GM23248 (cell line): Measurements from ENCODE around the gene NAA10. TPM values are rescaled to one million over a fixed set of nuclear protein-coding genes. Genes with fewer than 3 reads are reported as not detected.

Source experiments
- DNase-seq: peaks from one replicate; pipeline ENCODE4 v3.0.0-alpha.2; 2015
- H2AFZ ChIP-seq: fragments of 200-600 bp; sonication (generic); 2 replicates; pipeline ENCODE4 v1.6.1; 2016; ENCODE audit warnings: antibody characterized with exemption
- H3F3A ChIP-seq: fragments of 200-600 bp; sonication (generic); 2 replicates; pipeline ENCODE4 v1.6.1; 2016; ENCODE audit warnings: mild to moderate bottlenecking, antibody characterized with exemption, mixed run types; ENCODE audit not compliant: insufficient read depth
- H3K27ac ChIP-seq: fragments of 200-600 bp; sonication (generic); 2 replicates; pipeline ENCODE4 v1.5.1; 2016; ENCODE audit warnings: mild to moderate bottlenecking
- H3K27me3 ChIP-seq: fragments of 200-600 bp; sonication (generic); replicated peaks from 2 replicates; pipeline ENCODE4 v1.6.1; 2016; ENCODE audit warnings: mild to moderate bottlenecking; ENCODE audit not compliant: insufficient read depth
- H3K36me3 ChIP-seq: fragments of 200-600 bp; sonication (generic); 2 replicates; pipeline ENCODE4 v1.6.1; 2016; ENCODE audit warnings: low read depth, mild to moderate bottlenecking
- H3K4me1 ChIP-seq: fragments of 200-600 bp; sonication (generic); 2 replicates; pipeline ENCODE4 v1.6.1; 2016; ENCODE audit warnings: mild to moderate bottlenecking; ENCODE audit not compliant: insufficient read depth
- H3K4me2 ChIP-seq: fragments of 200-600 bp; sonication (generic); one replicate; pipeline ENCODE4 v1.6.1; 2016; ENCODE audit warnings: mild to moderate bottlenecking; ENCODE audit not compliant: unreplicated experiment
- H3K4me3 ChIP-seq: fragments of 200-600 bp; sonication (generic); 2 replicates; pipeline ENCODE4 v1.5.1; 2016; ENCODE audit warnings: mild to moderate bottlenecking
- H3K79me2 ChIP-seq: fragments of 200-600 bp; sonication (generic); 2 replicates; pipeline ENCODE4 v1.6.1; 2016; ENCODE audit warnings: mild to moderate bottlenecking; ENCODE audit not compliant: insufficient read depth
- H3K9ac ChIP-seq: fragments of 200-600 bp; sonication (generic); 2 replicates; pipeline ENCODE4 v1.6.1; 2016; ENCODE audit warnings: mild to moderate bottlenecking
- H3K9me2 ChIP-seq: fragments of 200-600 bp; sonication (generic); 2 replicates; pipeline ENCODE4 v1.6.1; 2016; ENCODE audit warnings: mixed run types, mild to moderate bottlenecking, moderate library complexity; ENCODE audit not compliant: insufficient read depth
- H3K9me3 ChIP-seq: fragments of 200-600 bp; sonication (generic); one replicate; pipeline ENCODE4 v1.6.1; 2017; ENCODE audit warnings: low read depth
- H4K20me1 ChIP-seq: fragments of 200-600 bp; sonication (generic); 2 replicates; pipeline ENCODE4 v1.6.0; 2016; ENCODE audit not compliant: insufficient read depth
- EZH2 ChIP-seq: fragments of 200-600 bp; sonication (generic); IDR thresholded peaks from 2 replicates; pipeline ENCODE4 v1.6.1; 2018; ENCODE audit warnings: antibody characterized with exemption, mild to moderate bottlenecking; ENCODE audit not compliant: insufficient read depth, poor library complexity, severe bottlenecking
- EZH2phosphoT487 ChIP-seq: fragments of 200-600 bp; sonication (generic); IDR thresholded peaks from 2 replicates; pipeline ENCODE4 v1.6.1; 2018; ENCODE audit warnings: antibody characterized with exemption, moderate library complexity, mild to moderate bottlenecking, low read depth; ENCODE audit not compliant: insufficient read depth
- WGBS, 2 experiments: methylation state at CpG; one replicate each; pipeline ENCODE4 v1.1.6; 2015 to 2017; ENCODE audit warnings: low lambda C conversion rate in 2 of 2, low coverage in 1 of 2; ENCODE audit errors: missing lambda C conversion rate in 2 of 2; 5-methylcytosine and 5-hydroxymethylcytosine counted together
- in situ Hi-C: fragments of 300-500 bp; cut with MboI; formaldehyde crosslinking; loops from 2 replicates; pipeline ENCODE4 v1.15.0; 2020
- polyA plus RNA-seq: library from polyadenylated mRNA; unstranded; fragments of >200 nt; fragmentation: Nextera tagmentation; extraction: Ambion mirVana; gene quantifications from 2 replicates; pipeline ENCODE4 v1.2.1, GENCODE V29; 2016
- total RNA-seq: library from RNA; depleted of rRNA; stranded (reverse); fragments of >200 nt; shearing (Covaris generic); gene quantifications from 2 replicates; pipeline ENCODE4 v1.2.3, GENCODE V29; 2014

Gene NAA10
- total and polyA plus RNA-seq, 2 experiments from 2014 or later, result 154 to 166 TPM

DNA sequence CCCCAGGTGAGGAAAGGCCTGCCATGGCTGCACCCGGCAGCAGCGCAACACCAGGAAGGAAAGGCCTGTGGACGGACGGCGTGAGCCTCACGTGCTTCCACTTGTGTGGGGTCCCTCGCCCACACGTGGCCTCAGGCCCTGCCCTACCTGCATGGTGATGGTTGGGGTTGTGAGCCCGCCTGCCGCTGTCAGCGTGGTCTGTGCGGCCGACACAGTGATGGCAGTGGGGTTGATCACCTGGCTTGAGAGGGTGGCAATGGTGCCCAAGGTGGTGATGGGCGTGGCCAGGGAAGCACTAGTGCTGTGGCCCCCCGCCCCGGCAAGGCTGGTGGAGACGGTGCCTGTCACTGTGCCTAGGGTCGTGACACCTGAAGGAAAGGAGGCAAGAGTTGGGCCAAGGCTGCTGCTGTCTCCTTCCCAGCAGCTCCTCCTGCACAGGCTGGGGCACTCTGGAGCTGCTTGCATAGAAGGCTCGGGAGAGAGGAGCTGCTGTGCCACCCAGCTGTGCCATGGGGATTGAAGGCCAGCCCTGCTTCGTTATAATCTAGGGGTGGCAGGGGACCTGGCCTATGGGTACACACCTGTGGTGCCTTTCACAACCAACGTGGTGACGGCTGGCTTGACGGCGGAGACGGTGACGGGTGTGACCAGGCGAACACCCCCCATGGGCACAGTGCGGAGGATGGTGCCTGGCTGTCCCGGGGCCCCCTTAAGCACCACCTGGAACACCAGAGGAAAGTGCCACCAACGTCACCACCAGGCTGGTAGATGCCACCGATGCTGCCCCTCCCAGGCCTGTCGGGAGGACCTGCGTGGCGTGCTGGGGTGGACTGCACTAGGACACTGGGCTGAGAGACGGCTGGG is 21.4 kb upstream of the NAA10 start:
- Histone ChIP-seq H3K4me2 (no peak overlapping the region), H2AFZ (no peak overlapping the region), H3K9me2 (no peaks in the 10 kb centered on the region), H3K9me3 (no peaks in the 10 kb centered on the region), H3K4me1 (no peaks in the 10 kb centered on the region), H3K4me3 (no peak overlapping the region), H3K27ac (no peak overlapping the region), H3K79me2 (no peaks in the 10 kb centered on the region), H3K9ac (no peak overlapping the region), H3K36me3 (no peaks in the 10 kb centered on the region; the same call in 1 of the 2 replicates), H3F3A (no peaks in the 10 kb centered on the region), H3K27me3 (no peaks in the 10 kb centered on the region), H4K20me1 (no peaks in the 10 kb centered on the region)
- DNase-seq, result no peak
- in situ Hi-C loops, result no loop called here
- 86 to 92% methylated on average over 13 to 19 of the region's 35 CpGs for WGBS, 2 experiments
- no peak for TF ChIP-seq EZH2phosphoT487
- no peak for TF ChIP-seq EZH2

DNA sequence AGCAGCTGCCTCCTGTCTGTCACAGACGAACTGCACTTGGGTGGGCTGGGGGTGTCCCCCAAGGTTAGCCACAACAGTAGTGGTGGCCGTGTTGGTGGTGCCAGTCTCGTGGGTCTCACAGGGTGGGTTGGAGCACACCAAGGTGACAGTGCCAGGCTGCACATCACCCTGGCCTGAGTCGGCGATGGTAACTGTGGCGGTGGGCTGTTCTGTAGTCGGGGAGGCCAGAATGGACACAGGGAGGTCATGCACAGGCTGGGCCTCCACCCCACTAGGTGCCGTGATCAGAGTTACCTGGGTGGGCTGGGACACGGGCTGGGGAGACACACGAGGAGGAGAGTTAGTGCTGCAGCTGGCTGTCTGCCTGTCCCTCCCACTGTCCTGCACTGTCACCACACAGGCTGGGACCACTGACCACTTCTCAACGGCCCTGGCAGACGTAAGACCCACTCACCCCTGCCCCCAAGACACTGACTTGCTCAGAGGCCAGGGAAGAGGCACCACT is 20.4 kb upstream of the NAA10 start:
- Histone ChIP-seq H3K4me3 (no peak overlapping the region), H2AFZ (no peak overlapping the region), H3K9me3 (no peaks in the 10 kb centered on the region), H3K79me2 (no peaks in the 10 kb centered on the region), H4K20me1 (no peaks in the 10 kb centered on the region), H3K9me2 (no peaks in the 10 kb centered on the region), H3K4me2 (no peak overlapping the region), H3K9ac (no peak overlapping the region), H3K27ac (no peak overlapping the region), H3K4me1 (no peaks in the 10 kb centered on the region), H3F3A (no peaks in the 10 kb centered on the region), H3K27me3 (no peaks in the 10 kb centered on the region), H3K36me3 (no peaks in the 10 kb centered on the region)
- no peak for DNase-seq
- TF ChIP-seq EZH2 (no peak), EZH2phosphoT487 (no peak)
- 77 to 78% methylated on average over 6 to 9 of the region's 12 CpGs for WGBS, 2 experiments
- in situ Hi-C loops, result no loop called here

DNA sequence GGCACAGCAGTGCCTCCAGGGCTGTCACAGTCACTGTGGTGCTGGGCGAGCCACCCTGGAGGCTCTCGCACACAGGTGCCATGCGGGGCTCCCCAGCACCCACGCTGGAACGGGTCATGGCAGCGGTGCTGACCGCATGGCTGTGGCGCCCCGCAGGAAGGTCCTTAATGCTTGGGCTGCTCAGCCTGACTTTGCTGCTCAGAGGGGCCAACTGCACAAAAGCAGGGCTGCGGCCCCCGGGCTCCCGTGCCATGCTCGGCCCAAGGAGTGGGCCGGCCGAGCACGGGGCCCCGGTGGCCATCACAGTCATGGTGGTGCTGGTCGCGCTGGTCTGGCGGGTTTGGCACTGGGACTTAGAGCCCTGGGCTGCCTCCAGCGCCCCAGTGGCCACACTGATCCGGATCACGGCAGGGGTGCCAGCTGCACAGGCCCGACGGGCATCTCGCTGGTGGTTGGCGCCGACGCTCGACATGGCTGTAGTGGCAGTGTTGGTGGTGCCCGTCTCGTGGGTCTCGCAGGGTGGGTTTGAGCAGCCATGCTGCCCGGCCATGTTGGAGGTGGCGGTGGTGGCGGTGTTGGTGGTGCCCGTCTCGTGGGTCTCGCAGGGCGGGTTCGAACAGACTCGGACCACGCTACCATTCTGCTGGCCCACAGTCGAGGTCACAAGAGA is 19.9 kb upstream of the NAA10 start:
- no peaks in the 10 kb centered on the region for H3F3A ChIP-seq
- H3K9me2 ChIP-seq, result no peaks in the 10 kb centered on the region
- H3K9ac ChIP-seq, result no peak overlapping the region
- TF ChIP-seq EZH2phosphoT487 (no peak), EZH2 (no peak)
- no peaks in the 10 kb centered on the region for H3K27me3 ChIP-seq
- 77 to 91% methylated on average over 15 to 20 of the region's 44 CpGs for WGBS, 2 experiments
- no peak for DNase-seq
- no peaks in the 10 kb centered on the region for H4K20me1 ChIP-seq
- no peaks in the 10 kb centered on the region for H3K36me3 ChIP-seq
- H3K27ac ChIP-seq, result no peak overlapping the region
- no peaks in the 10 kb centered on the region for H3K9me3 ChIP-seq
- in situ Hi-C loops, result no loop called here
- no peaks in the 10 kb centered on the region for H3K79me2 ChIP-seq
- no peaks in the 10 kb centered on the region for H3K4me1 ChIP-seq
- H3K4me2 ChIP-seq, result no peak overlapping the region
- no peak overlapping the region for H3K4me3 ChIP-seq
- no peak overlapping the region for H2AFZ ChIP-seq

DNA sequence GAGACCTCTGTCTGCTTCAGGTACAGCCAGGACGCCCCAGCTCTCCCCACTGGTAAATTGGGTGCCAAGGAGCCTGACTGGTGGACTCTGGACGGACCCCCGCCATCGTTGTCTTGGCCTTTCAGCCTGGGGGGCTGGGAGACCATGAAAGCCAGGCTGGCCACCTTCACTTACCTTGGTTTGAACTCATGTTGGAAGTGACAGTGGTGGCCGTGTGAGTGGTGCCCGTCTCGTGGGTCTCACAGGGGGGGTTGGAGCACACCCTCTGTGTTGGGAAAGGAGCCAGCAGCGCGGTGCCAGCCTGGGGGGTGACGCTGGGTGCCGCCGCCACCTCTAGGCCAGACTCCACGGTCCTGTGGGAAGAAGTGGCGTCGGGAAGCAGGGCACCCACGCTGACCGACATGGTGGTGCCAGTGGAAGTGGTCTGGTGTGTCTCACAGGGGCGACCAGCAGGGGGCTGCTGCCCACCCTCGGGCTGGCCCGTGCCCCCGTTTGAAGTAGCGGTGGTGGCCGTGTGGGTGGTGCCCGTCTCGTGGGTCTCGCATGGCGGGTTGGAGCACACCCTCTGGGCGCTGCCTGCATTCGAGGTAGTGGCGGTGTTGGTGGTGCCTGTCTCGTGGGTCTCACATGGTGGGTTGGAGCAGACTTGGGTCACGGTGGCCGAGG is 19.2 kb upstream of the NAA10 start:
- in situ Hi-C loops, result no loop called here
- Histone ChIP-seq H4K20me1 (no peaks in the 10 kb centered on the region), H3K9me3 (no peaks in the 10 kb centered on the region), H3K27me3 (no peaks in the 10 kb centered on the region), H3K4me2 (no peak overlapping the region), H3K36me3 (no peaks in the 10 kb centered on the region), H3K27ac (no peak overlapping the region), H2AFZ (no peak overlapping the region), H3K9me2 (no peaks in the 10 kb centered on the region), H3K79me2 (no peaks in the 10 kb centered on the region), H3K9ac (no peak overlapping the region), H3K4me1 (no peaks in the 10 kb centered on the region), H3F3A (no peaks in the 10 kb centered on the region), H3K4me3 (no peak overlapping the region)
- WGBS, 2 experiments, result 82 to 84% methylated on average over 6 to 16 of the region's 33 CpGs
- TF ChIP-seq EZH2phosphoT487, result no peak
- no peak for DNase-seq
